Ishikawa (cell line): ENCODE measurements around the gene TMEM51.

Source experiments
- CEBPB ChIP-seq: IDR thresholded peaks from 2 replicates; pipeline ENCODE4 v1.6.1; 2012
- CREB1 ChIP-seq: IDR thresholded peaks from 2 replicates; pipeline ENCODE4 v1.6.1; 2012; ENCODE audit warnings: low read depth
- EGR1 ChIP-seq: IDR thresholded peaks from 2 replicates; pipeline ENCODE4 v1.6.1; 2012
- EP300 ChIP-seq: IDR thresholded peaks from 2 replicates; pipeline ENCODE4 v1.6.1; 2012; ENCODE audit warnings: borderline replicate concordance
- FOXM1 ChIP-seq: IDR thresholded peaks from 2 replicates; pipeline ENCODE4 v1.6.1; 2012; ENCODE audit warnings: low read depth, borderline replicate concordance
- MAX ChIP-seq: IDR thresholded peaks from 2 replicates; pipeline ENCODE4 v1.6.1; 2012
- NFIC ChIP-seq: IDR thresholded peaks from 2 replicates; pipeline ENCODE4 v1.6.1; 2012
- RAD21 ChIP-seq: IDR thresholded peaks from 2 replicates; pipeline ENCODE4 v1.6.1; 2012; ENCODE audit warnings: low read depth
- REST ChIP-seq: IDR thresholded peaks from 2 replicates; pipeline ENCODE4 v1.6.1; 2012; ENCODE audit warnings: low read depth, mild to moderate bottlenecking
- TAF1 ChIP-seq: IDR thresholded peaks from 2 replicates; pipeline ENCODE4 v1.6.1; 2012; ENCODE audit warnings: low read depth, mild to moderate bottlenecking
- TCF12 ChIP-seq: IDR thresholded peaks from 2 replicates; pipeline ENCODE4 v1.6.1; 2012; ENCODE audit warnings: low read depth
- TEAD4 ChIP-seq: IDR thresholded peaks from 2 replicates; pipeline ENCODE4 v1.6.1; 2012
- USF1 ChIP-seq: IDR thresholded peaks from 2 replicates; pipeline ENCODE4 v1.6.1; 2012
- YY1 ChIP-seq: IDR thresholded peaks from 2 replicates; pipeline ENCODE4 v1.6.1; 2012; ENCODE audit warnings: low read depth
- ZBTB7A ChIP-seq: IDR thresholded peaks from 2 replicates; pipeline ENCODE4 v1.6.1; 2012; ENCODE audit warnings: low read depth

TMEM51 gene

GRCh38 chr1:15201849-15202551 lies 48.5 kb downstream of the TMEM51 start:
- TF ChIP-seq MAX (no peak), RAD21 (no peak), TCF12 (no peak), USF1 (no peak), ZBTB7A (no peak)

GRCh38 chr1:15204931-15205330 lies 51.4 kb downstream of the TMEM51 start:
- no peak for TF ChIP-seq NFIC
- TF ChIP-seq EGR1, result no peak
- no peak for TF ChIP-seq CREB1

GRCh38 chr1:15205586-15206346 lies 52.2 kb downstream of the TMEM51 start:
- TF ChIP-seq MAX (no peak), NFIC (no peak), USF1 (no peak), CEBPB (no peak), REST (no peak), TEAD4 (no peak), RAD21 (no peak), FOXM1 (no peak), EP300 (no peak), YY1 (no peak), CREB1 (no peak), TAF1 (no peak), EGR1 (no peak), TCF12 (no peak), ZBTB7A (no peak)

GRCh38 chr1:15206418-15207030 lies 53.0 kb downstream of the TMEM51 start:
- no peak for TF ChIP-seq RAD21
- no peak for TF ChIP-seq TEAD4
- no peak for TF ChIP-seq MAX
- no peak for TF ChIP-seq ZBTB7A
- TF ChIP-seq REST, result no peak

- TF ChIP-seq ZBTB7A, result no peak
Measured at GRCh38 chr1:15207031-15207828, 53.7 kb downstream of the TMEM51 start.

GRCh38 chr1:15207829-15208429 lies 54.4 kb downstream of the TMEM51 start:
- TF ChIP-seq EP300 (no peak), TEAD4 (no peak), NFIC (no peak), USF1 (no peak)
